Smooth muscle cell (in vitro differentiated cells): ENCODE measurements around the gene TBX5. TPM values are rescaled to one million over a fixed set of nuclear protein-coding genes. Genes with fewer than 3 reads are reported as not detected.
A peak's percentile ranks its signal among the peaks of the same experiment; 100 is the strongest.

ENCODE experiments used
- DNase-seq: peaks from one replicate; lab custom pipeline; 2025; ENCODE audit not compliant: unreplicated experiment; lab: John Stamatoyannopoulos, UW
- H2AFZ ChIP-seq: fragments of 200-600 bp; sonication (generic); 2 replicates; pipeline ENCODE4 v1.6.0; 2016; ENCODE audit warnings: antibody characterized with exemption, low read depth, mild to moderate bottlenecking
- H3F3A ChIP-seq: fragments of 200-600 bp; sonication (generic); 2 replicates; pipeline ENCODE4 v1.6.0; 2017; ENCODE audit warnings: antibody characterized with exemption, low read depth
- H3K27ac ChIP-seq: fragments of 200-600 bp; sonication (generic); 2 replicates; pipeline ENCODE4 v1.5.1; 2016; ENCODE audit warnings: low read depth, mild to moderate bottlenecking
- H3K27me3 ChIP-seq: fragments of 200-600 bp; sonication (generic); 2 replicates; pipeline ENCODE4 v1.6.1; 2016; ENCODE audit warnings: low read depth, mild to moderate bottlenecking
- H3K36me3 ChIP-seq: fragments of 200-600 bp; sonication (generic); 2 replicates; pipeline ENCODE4 v1.5.1; 2016; ENCODE audit warnings: low read depth
- H3K4me1 ChIP-seq: fragments of 200-600 bp; sonication (generic); 2 replicates; pipeline ENCODE4 v1.5.1; 2016; ENCODE audit warnings: low read depth
- H3K4me2 ChIP-seq: fragments of 200-600 bp; sonication (generic); 2 replicates; pipeline ENCODE4 v1.6.0; 2016; ENCODE audit warnings: mild to moderate bottlenecking
- H3K4me3 ChIP-seq: fragments of 200-600 bp; sonication (generic); 2 replicates; pipeline ENCODE4 v1.5.1; 2016; ENCODE audit warnings: mild to moderate bottlenecking
- H3K79me2 ChIP-seq: fragments of 200-600 bp; sonication (generic); 2 replicates; pipeline ENCODE4 v1.6.0; 2016; ENCODE audit warnings: low read depth, mild to moderate bottlenecking
- H3K9ac ChIP-seq: fragments of 200-600 bp; sonication (generic); 2 replicates; pipeline ENCODE4 v1.6.0; 2016; ENCODE audit warnings: low read depth
- H3K9me3 ChIP-seq: fragments of 200-600 bp; sonication (generic); replicated peaks from 2 replicates; pipeline ENCODE4 v1.5.1; 2016; ENCODE audit warnings: low read depth
- H4K20me1 ChIP-seq: fragments of 200-600 bp; sonication (generic); 2 replicates; pipeline ENCODE4 v1.6.0; 2016; ENCODE audit warnings: low read depth
- CTCF ChIP-seq: fragments of 200-600 bp; sonication (generic); IDR thresholded peaks from 2 replicates; pipeline ENCODE4 v1.5.1; 2017; ENCODE audit warnings: borderline replicate concordance, mild to moderate bottlenecking, antibody characterized with exemption; ENCODE audit not compliant: insufficient read depth, poor library complexity, severe bottlenecking
- WGBS: methylation state at CpG from one replicate; pipeline ENCODE4 v1.1.7; 2016; ENCODE audit warnings: low lambda C conversion rate; 5-methylcytosine and 5-hydroxymethylcytosine counted together
- polyA plus RNA-seq: library from polyadenylated mRNA; unstranded; fragments of >200 nt; fragmentation: Nextera tagmentation; extraction: Ambion mirVana; gene quantifications from 2 replicates; pipeline ENCODE4 v1.2.1, GENCODE V29; 2016
- total RNA-seq: library from RNA; depleted of rRNA; stranded (reverse); fragments of >200 nt; gene quantifications from 2 replicates; pipeline ENCODE4 v1.2.3, GENCODE V29; 2014

TBX5 gene
- total and polyA plus RNA-seq, 2 experiments from 2014 or later = not detected

- 61% methylated on average over 9 of the region's 9 CpGs for WGBS
- no peaks in the 10 kb centered on the region for H3K36me3 ChIP-seq
- H3K4me2 ChIP-seq = no peak overlapping the region
- no peaks in the 10 kb centered on the region for H3K9me3 ChIP-seq
- no peaks in the 10 kb centered on the region for H3K27me3 ChIP-seq
- no peaks in the 10 kb centered on the region for H4K20me1 ChIP-seq
- H3K4me1 ChIP-seq = no peaks in the 10 kb centered on the region
- H3K27ac ChIP-seq = no peak overlapping the region
- H3F3A ChIP-seq = peaks cover 6% of the 10 kb centered on the region
- H3K4me3 ChIP-seq = no peak overlapping the region
- no peak for DNase-seq
- H2AFZ ChIP-seq = no peak overlapping the region
- H3K9ac ChIP-seq = no peak overlapping the region
- no peak for TF ChIP-seq CTCF
- H3K79me2 ChIP-seq = no peaks in the 10 kb centered on the region
These were observed 85.8 kb downstream of the TBX5 start for GRCh38 chr12:114320101-114320500.

DNA sequence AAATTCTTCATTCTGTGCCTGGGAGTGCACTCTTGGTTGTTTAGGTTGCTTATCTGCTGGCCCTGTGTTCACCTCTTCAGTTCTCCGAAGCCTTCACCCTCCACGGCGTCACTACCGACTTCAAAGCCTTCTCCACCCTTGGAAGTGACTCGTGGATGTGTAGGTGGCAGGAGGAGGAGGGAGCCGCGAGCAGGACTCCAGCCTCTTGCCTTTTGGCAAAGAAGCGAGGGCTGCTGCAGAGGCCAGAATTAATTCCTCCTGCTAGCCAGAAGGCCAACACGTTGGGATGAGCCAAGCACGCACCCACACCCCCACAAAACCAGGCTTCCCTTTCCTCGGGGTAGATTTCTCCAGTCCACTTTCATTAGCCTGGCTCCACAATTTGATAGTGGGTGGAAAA, 86.5 kb downstream of the TBX5 start:
- Histone ChIP-seq H3K4me1 (no peaks in the 10 kb centered on the region), H3K27me3 (no peaks in the 10 kb centered on the region), H3K27ac (peak overlapping the region; percentile 43), H2AFZ (no peak overlapping the region), H3K4me2 (no peak overlapping the region), H3K79me2 (no peaks in the 10 kb centered on the region), H3K36me3 (no peaks in the 10 kb centered on the region), H3K9ac (no peak overlapping the region), H3K9me3 (no peaks in the 10 kb centered on the region), H3F3A (peaks cover 6% of the 10 kb centered on the region), H4K20me1 (no peaks in the 10 kb centered on the region), H3K4me3 (no peak overlapping the region)
- no peak for DNase-seq
- TF ChIP-seq CTCF = no peak
- 40% methylated on average over 11 of the region's 11 CpGs for WGBS

DNA sequence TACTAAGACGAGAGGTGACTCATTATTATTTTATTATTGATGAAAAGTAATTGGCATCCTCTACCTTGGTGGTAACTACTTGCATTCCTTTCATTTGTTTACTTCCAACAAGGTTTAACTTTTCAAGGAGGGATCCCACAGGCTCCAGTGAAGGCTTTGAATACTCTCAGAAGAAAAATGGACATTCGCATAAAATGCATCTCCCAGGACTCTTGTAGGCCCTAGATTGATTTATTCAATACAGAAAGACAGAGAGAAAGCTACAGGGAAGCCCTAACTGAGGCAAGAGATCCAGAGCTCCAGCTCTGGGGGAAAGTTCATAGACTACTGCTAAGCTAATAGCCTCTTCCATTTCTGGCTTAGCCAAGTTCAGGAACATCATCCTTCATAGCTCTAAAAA, 87.0 kb downstream of the TBX5 start:
- no peak overlapping the region for H3K4me3 ChIP-seq

More for the DNA sequence above, 87.0 kb downstream of the TBX5 start:
- Histone ChIP-seq H4K20me1 (no peaks in the 10 kb centered on the region), H3K4me2 (no peak overlapping the region), H3K36me3 (no peaks in the 10 kb centered on the region), H3K27me3 (no peaks in the 10 kb centered on the region), H2AFZ (no peak overlapping the region), H3K27ac (peak overlapping the region; percentile 43), H3K79me2 (no peaks in the 10 kb centered on the region), H3K9me3 (no peaks in the 10 kb centered on the region), H3K9ac (no peak overlapping the region), H3K4me1 (no peaks in the 10 kb centered on the region), H3F3A (peaks cover 6% of the 10 kb centered on the region)
- WGBS = 95% methylated on average over 2 of the region's 2 CpGs
- no peak for TF ChIP-seq CTCF
- no peak for DNase-seq
